Measurements from ENCODE around the gene CDH18.

Gene CDH18

DNA sequence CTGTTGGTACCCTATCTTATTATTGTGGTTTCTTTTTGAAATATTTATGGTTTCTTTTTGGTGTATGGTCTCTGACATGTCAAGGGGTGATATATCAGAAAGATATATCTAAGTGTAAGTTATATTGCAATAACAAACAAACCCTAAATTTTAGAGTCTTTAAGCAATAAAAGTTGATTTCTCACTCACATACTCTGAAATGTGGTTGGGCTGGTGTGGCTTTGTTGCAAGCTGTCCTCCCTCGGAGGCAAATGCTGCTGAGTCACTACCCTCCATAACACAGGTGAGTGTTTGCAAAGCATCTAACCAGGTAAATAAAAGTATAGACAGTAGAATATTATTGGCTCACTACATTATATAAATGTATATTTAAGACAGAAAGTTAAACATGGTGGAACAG is 253.2 kb downstream of the CDH18 start:
- DNase-seq (ENCODE audit: low read depth, low spot score), result no peak

DNA sequence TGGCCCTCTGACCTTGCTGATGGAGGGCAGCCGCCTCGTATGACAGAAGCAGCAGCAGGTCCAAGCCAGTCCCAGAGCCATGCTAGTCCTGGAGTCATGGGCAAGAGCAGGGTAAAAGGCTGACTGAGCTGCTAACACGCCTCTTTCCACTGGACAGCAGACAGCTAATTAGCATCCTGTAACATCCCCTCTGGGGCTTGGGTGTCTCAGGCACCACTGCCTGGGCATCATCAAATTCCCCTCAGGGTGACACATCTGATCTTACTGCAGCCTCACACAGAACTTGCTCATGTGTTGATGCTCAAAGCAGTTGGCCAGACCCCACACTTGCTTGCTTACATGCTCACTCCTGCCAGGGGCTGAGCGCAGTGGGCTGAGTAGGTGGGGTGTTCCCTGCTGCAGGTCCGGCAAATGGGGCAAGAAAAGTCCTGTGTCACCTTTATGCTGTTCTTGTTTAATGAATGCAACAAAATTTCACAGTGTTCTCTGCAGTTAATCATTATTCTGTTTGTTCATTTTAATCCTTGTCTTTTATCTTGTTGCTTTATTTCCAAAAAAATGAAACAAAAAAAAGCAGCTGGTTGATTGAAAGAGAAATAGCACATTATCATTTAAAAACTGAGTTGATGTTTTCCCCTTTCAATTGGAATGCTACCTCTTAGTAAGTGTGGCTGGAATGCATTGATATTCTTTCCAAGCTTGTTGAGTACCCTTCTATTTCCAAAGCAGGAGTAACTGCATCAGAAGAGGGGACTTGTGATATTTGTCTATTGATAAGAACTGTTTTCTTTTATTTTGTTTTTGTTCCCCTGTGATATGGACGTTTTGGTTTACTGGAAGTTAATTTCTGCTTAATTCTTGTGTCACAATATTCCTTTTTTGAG is 254.1 kb downstream of the CDH18 start:
- no peak for DNase-seq (ENCODE audit: low read depth, low spot score)

DNA sequence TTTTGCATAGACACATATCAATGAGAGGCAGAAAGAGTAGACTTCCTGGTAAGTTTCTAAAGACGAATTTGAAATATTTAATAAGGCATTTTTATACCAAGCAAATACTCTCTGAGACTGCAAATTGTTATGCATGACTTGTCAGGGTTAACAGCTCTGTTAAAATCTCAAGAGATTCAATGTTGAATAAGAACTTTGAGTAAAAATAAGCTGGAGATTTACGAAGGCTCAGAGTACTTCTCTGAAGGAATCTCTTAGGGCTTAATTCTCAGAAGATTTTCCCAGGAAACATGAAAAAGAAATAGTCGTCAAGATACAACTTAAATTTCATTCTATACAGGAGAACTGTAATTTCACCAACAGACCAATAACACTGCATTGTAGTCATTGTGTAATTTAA is 259.4 kb downstream of the CDH18 start:
- DNase-seq (ENCODE audit: low read depth, low spot score), result no peak

DNA sequence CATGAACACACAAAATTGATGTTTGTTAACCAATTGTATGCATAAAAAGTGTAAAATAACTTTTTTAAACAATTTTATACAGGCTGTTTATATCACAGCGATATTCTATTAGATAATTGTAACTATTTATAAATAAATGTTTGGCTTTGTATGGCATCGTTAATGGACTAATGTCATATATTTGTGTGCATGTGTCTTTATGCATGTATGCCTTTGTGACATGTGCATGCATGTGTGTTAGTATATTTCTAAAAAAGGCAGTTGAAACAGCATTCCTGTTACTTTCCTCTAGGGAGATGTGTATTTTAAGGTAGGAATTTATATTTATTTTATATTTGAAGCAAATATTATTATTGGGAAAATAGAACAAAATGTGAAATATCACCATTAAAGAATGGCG is 268.9 kb downstream of the CDH18 start:
- no peak for DNase-seq (ENCODE audit: low read depth, low spot score)

DNA sequence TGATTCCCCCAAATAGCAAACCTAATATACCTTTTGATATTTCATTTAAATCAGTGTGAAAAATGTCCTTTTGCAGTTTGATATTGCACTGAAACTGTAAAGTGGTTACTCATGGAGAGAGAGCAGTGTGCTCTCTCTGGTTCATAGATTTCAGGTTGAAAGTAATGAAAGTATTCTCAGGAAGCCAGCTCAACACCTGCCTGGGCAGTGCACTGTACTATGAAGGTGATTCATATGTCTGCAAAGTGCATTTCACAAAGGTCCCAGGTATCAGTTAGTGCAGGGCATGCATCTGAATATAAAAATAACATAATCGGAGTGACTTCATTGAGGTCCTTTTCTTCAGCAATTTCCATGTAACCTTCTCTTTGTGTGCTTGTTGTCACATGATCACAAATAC is 274.3 kb downstream of the CDH18 start:
- no peak for DNase-seq (ENCODE audit: low read depth, low spot score)

DNA sequence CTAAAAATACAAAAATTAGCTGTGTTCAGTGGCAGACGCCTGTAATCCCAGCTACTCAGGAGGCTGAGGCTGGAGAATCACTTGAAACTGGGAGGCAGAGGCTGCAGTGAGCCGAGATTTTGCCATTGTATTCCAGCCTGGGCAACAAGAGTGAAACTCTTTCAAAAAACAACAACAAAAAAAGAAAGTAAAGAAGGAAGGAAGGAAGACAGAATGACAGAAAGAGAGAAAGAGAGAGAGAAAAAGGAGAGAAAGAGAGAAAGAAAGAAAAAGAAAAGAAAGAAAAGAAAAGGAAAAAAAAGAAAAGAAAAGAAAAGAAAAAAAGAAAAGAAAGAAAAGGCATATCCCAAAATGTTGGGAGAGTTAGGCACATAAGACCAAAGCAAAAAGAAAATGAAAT is 278.6 kb downstream of the CDH18 start:
- DNase-seq (ENCODE audit: low read depth, low spot score), result no peak

DNA sequence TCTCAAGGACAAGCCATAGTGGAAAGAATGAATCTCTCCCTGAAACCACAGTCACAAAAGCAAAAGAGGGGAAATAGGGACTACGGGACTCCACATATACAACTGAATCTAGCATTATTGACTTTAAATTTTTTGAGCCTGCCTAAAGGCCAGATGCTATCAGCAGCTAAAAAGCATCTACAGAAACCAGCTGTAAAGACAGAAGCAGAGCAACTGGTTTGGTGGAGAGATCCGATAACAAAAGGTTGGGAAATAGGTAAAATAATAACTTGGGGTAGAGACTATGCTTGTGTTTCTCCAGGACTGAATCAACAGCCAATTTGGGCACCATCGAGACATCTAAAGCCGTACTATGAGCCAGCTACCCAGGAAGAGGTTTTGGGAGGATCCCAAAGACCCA is 281.2 kb downstream of the CDH18 start:
- no peak for DNase-seq (ENCODE audit: low read depth, low spot score)

DNA sequence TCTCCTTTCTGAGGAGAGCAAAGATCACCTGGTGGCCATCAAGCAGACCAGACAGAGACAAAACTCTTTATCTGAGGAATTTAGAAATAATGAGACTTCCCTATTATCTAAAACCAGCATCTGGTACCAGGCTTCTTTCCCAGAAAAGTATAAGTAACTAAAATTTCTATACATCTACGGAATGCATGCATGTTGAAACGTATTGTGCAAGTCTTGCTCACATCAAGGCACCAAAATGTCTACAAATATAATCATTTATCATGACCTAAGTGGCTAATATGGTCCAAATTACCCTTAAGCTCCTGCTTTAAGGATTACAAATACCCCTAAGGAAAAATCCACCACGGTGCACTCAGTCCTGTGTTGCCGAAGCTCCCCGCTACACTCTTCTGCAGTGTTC is 286.3 kb downstream of the CDH18 start:
- no peak for DNase-seq (ENCODE audit: low read depth, low spot score)

DNA sequence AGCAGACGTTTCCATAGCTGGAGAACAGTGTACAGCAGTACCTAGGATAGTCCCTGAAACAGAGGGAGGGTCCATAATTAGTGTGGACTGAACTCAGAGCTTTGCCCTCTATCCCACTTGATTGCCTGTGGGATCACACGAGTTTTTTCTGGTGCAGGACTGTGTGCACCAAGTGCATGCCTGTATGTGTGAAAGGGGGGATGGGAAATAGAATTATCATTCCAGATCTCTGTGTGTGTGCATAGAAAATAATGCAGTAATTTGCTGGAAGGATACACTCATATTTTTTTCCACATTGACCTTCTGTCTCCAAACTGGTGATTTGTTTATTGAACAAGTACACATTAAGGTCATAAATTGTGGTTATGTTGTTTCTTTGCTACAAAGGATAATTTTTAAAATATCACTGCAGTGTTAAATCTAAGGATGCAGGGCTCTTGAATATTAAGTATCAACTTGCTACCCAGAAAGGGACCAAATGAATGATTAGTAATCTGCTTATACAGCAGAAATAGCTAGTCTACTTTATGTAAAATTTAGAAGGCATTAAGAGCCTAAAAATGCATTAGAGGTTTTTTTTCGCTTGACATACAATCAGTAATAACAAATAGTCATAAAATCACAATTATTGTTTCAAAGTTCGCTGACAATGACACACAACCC is 292.9 kb downstream of the CDH18 start:
- no peak for DNase-seq (ENCODE audit: low read depth, low spot score)

DNA sequence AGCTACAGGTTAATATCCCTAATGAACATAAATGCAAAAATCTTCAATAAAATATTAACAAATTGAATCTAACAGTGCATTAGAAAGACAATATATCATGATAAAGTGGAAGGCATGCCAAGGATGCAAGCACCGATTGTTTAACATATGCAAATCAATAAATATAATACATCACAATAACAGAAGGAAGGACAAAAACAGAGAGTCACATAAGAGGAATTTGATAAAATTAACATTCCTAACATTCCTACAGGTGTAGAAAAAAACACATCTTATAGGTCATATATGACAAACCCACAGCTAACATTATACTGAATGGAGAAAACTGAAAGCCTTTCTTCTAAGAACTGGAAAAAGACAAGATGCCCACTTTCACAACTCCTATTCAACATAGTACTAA is 297.0 kb downstream of the CDH18 start:
- DNase-seq (ENCODE audit: low read depth, low spot score), result no peak

DNA sequence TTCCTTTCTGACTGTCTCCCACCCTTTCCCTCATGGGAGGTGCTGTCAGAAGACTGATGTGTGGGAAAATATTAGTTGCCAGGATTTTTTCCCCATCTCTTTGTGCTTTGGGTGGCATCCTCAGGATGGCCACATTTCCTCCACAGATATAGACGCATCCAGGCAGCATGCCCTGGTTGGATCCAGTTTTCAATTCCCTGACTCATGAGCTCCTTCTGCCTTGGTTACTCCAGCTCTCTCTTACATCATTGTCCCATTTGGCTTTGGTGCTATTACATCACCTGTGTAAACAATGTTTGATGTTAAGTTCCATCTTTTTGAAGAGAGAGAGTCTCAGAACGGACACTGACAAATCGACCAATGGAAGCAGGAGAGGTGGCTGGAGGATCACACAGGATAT is 302.5 kb downstream of the CDH18 start:
- DNase-seq (ENCODE audit: low read depth, low spot score), result no peak

DNA sequence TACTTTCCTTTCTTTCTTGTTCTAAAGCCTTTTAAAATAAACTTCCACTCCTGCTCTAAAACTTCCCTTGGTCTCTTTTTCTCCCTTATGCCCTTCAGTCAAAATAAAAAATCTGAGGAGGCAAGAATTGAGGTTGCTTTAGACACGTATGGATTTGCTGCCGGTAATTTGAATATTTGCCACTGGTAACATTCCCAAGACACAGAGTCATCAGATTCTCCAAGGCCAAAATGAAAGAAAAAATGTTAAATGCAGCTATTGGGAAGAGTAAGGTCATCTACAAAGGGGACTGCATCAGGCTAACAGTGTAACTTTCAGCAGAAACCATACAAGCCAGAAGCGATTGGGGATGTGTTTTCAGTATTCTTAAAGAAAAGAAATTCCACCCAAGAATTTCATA is 311.1 kb downstream of the CDH18 start:
- peak; percentile 27 for DNase-seq (ENCODE audit: low read depth, low spot score)

DNA sequence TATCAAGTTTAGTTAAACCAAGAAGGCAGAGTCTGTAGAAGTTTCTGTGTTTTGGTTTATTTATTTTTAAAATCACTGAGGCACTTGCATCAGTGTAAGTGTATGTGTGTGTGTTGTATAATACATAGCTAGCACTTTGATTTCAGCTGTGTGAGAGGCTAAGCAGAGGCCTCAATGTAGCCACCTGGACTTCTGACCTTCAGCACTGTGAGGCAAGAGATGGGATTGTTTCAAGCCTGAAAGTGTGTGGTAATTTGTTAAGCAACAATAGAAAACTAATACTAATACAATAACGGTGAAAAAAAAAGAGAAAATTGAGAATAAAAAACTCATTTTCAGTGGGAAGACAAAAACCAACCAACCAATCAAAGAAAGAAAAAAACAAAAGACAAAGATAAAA is 327.3 kb downstream of the CDH18 start:
- no peak for DNase-seq (ENCODE audit: low read depth, low spot score)

DNA sequence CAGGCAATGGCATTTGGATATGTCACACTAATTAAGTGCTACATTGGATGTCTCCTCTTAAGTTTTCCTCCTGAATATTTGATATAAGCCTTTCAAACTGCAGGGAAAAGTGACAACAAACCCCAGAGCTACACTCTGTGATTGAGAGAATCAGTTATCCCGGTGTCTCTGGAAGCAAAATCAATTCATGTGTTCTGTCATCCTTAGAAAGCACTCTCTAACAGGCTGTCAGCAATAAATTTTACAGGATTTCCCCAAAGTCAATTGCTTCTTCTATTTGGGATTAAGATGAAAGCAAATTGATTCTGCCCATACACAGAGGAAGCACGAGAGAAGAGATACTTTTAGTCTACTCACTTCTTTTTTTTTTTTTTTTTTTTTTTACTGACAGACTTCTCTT is 332.4 kb downstream of the CDH18 start:
- no peak for DNase-seq (ENCODE audit: low read depth, low spot score)

DNA sequence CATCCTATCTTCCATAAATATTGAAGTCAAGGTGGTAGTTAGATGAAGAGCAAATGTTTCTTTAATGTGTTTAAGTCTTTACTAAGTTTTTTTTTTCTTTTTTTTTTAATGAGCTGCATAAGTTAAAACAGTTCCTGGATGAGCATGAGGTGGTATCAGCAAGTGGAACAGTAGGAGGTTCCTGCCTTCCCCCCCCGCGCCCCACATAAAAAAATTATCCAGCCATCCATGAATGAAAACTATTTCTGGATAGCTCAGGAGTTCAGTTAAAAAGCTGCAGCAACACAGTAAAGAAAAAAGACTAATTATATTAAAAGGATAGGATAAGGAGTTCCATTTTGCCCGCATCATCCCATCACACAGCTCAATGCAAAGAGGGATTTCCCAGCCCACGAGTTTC is 349.5 kb downstream of the CDH18 start:
- no peak for DNase-seq (ENCODE audit: low read depth, low spot score)

DNA sequence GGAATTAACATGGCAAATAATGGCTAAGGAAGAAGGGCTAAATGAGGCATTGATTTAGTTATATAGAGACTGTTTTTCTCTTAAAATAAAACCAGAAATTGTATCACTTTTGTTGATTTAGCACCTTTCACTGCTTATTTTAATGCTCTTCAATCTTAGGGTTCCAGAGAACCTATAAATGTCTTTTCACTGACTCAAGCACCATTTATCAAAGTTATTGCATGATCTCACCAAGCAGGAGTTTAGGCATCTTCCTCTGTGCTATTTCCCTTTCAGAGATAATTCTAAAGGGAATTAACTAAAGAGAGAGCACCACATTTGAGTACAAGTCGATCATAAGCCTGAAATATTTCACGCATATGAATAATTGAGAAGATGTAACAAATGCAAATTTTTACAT is 357.1 kb downstream of the CDH18 start:
- DNase-seq (ENCODE audit: low read depth, low spot score), result no peak

DNA sequence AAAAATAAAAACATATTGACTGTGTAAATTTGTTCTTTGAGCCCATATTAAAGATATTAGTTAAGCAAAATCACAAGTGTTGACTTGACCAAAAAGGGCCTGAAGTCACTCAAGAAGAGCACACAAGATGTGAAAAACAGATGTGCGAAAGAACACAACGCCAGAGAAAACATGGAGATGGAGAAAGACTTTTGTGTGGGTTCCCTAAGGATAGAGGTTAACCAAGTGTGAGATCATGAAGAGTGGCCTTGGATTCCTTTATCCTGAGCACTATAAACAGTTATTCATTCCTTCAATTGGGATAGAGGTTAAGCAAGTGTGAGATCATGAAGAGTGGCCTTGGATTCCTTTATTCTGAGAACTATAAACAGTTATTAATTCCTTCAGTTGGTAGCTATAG is 361.8 kb downstream of the CDH18 start:
- no peak for DNase-seq (ENCODE audit: low read depth, low spot score)

DNA sequence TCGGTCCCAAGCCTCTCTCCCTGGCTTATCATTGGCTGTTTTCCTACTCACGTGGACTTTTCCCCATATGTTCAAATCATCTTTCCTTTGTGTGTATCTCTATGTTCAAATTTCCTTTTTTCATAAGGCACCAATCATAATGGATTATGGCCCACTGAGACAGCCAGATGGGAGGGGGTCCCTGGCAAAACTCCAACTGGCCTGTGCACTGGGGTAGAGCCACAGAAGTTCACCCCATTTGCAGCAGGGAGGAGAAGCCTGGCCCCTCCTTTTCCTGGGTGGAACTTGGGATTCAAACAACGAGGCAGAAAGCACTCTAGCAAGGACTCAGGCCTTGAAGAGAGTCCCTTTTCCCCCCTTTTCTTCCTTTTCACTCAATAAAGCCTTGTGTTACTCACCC is 362.4 kb downstream of the CDH18 start:
- DNase-seq (ENCODE audit: low read depth, low spot score), result no peak

DNA sequence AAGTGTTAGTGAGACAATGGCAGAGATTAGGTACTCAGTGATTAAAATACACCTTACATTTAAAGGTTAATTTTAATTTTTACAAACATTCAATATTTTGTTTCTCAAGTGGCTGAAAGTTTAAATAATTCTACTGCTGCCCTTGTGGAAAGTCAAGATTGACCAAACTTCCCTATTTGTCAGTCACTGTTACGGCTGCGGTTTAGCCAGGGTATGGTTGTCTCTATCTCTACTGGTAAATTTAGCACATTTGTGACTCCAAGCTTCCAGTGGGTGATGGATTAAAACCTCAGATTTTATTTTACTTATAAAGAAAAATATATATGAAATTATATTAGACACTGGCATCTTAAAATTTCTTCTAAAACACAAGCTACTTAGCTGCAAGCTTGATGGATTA is 368.4 kb downstream of the CDH18 start:
- no peak for DNase-seq (ENCODE audit: low read depth, low spot score)

DNA sequence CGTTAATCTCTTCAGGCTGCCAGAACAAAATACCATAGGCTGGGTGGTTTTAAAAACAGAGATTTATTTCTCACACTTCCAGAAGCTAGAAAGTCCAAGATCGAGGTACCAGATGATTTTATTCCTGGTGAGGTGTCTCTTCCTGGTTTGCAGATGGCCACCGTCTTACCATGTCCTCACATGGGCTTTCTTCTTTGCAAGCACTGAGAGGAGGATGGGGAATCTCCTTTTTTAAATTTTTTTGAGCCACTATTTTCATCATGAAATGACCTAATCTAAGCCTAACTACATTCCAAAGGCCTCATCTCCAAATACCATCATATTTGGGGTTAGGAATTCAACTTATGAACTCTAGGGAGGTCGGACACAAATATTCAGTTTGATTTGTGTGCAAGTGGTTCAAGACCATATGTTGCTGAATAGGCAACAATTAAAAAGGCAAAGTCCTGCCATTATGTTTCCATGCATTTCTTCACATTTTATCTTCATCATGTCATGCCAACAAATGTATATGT is 371.2 kb downstream of the CDH18 start:
- DNase-seq (ENCODE audit: low read depth, low spot score), result no peak

DNA sequence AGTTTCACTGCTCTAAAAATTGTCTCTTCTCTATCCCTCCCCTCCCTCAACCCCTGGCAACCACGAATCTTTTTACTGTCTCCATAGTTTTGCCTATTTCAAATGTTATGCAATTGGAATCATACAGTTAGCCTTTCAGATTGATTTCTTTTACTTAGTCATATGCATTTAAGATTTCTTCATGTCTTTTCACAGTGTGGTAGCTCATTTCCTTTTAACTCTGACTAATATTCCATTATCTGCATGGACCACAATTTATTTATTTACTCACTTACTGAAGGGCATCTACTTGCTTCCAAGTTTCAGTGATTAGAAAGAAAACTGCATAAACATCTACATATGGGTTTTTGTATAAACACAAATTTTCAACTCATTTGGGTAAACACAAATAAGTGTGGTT is 372.3 kb downstream of the CDH18 start:
- no peak for DNase-seq (ENCODE audit: low read depth, low spot score)

DNA sequence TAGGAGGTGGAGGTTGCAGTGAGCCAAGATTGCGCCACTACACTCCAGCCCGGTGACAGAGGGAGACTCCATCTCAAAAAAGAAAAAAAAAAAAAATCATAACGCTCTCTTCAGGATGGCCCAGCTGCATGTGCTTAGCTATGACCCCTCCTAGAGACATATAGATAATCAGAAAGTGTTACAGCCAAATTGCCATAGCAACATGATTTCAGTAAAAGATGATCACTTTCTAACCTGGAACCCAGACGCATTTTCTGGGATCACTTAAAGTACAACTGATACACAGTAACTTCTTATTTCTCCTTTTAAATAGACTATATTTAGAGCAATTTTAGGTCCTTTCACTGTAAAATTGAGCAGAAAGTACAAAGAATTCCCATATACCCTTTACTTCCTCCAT is 372.9 kb downstream of the CDH18 start:
- DNase-seq (ENCODE audit: low read depth, low spot score), result no peak

DNA sequence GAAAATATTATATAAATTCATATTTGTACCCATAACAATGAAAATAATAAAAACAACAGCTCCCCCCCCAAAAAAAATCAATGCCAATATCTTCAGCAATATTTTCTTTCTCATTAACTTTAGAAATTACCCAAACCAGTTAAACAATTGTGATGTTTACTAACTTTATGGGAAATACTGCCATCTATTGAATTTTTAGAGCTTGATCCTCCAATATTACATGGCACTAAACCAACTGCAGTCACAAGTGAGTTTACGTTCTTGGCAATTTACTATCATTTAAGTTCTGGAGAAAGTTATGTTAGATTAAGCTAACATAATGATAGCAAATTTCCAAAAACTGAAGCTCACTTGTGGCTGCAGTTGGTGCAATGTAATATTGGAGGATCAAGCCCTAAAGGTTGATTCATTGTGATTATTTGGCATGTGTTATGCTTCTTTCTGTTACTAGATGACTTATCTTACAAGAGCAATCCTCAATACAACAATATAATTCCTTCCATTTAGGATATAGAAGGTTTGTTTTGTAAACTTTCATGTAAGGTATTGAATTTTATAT is 379.5 kb downstream of the CDH18 start:
- DNase-seq (ENCODE audit: low read depth, low spot score), result peak; percentile 4
